Activated CD8-positive, alpha-beta T cell treated with anti-CD3 and anti-CD28 coated beads for 36 hours (primary cell): Measurements from ENCODE around the gene KRTAP10-11. TPM values are rescaled to one million over a fixed set of nuclear protein-coding genes. Genes with fewer than 3 reads are reported as not detected.
A peak's percentile ranks its signal among the peaks of the same experiment; 100 is the strongest.

Source experiments
- ATAC-seq: fragments of 200-7000 bp; cut with Tn5 transposase; one replicate; pipeline ENCODE4 v1.10.0; 2021; ENCODE audit warnings: mild to moderate bottlenecking, moderate library complexity
- CTCF ChIA-PET: fragments of 350-600 bp; sonication (Branson Sonifier 250); formaldehyde crosslinking; loops from one replicate; lab custom pipeline; 2021; ENCODE audit warnings: antibody characterized with exemption; lab: Charles Lee
- POLR2A ChIA-PET: fragments of 350-600 bp; sonication (Branson Sonifier 250); formaldehyde crosslinking; loops from one replicate; lab custom pipeline; 2021; ENCODE audit warnings: antibody characterized with exemption; lab: Charles Lee
- DNase-seq: peaks from one replicate; pipeline ENCODE4 v3.0.0-alpha.2; 2020
- H3K27ac Mint-ChIP-seq: one replicate; pipeline ENCODE4 v1.8.0; 2021; ENCODE audit warnings: mild to moderate bottlenecking, mixed read lengths
- H3K27me3 Mint-ChIP-seq: one replicate; pipeline ENCODE4 v1.8.0; 2021; ENCODE audit warnings: mixed read lengths
- H3K36me3 Mint-ChIP-seq: one replicate; pipeline ENCODE4 v1.8.0; 2021; ENCODE audit warnings: low read depth, mixed read lengths
- H3K4me1 Mint-ChIP-seq: one replicate; pipeline ENCODE4 v1.8.0; 2021; ENCODE audit warnings: low read depth, mixed read lengths
- H3K4me3 Mint-ChIP-seq: one replicate; pipeline ENCODE4 v1.8.0; 2021; ENCODE audit warnings: mild to moderate bottlenecking, moderate library complexity, mixed read lengths
- H3K9me3 Mint-ChIP-seq: one replicate; pipeline ENCODE4 v1.8.0; 2021; ENCODE audit warnings: mixed read lengths
- intact Hi-C: fragments of 100-400 bp; cut with micrococcal nuclease; formaldehyde crosslinking; loops from one replicate; pipeline ENCODE4 v1.10.0; 2022
- total RNA-seq, 2 experiments: library from RNA; stranded (reverse); gene quantifications; one replicate each; pipeline ENCODE4 v1.2.3, GENCODE V29; 2021
- TF ChIP-seq, protein P1 (sequence below): fragments of 200-600 bp; IDR thresholded peaks from one replicate; pipeline ENCODE4 v1.8.0; 2022; ENCODE audit warnings: antibody characterized with exemption, mild to moderate bottlenecking

The KRTAP10-11 gene
- total RNA-seq, 2 experiments from 2014 or later, result not detected

DNA sequence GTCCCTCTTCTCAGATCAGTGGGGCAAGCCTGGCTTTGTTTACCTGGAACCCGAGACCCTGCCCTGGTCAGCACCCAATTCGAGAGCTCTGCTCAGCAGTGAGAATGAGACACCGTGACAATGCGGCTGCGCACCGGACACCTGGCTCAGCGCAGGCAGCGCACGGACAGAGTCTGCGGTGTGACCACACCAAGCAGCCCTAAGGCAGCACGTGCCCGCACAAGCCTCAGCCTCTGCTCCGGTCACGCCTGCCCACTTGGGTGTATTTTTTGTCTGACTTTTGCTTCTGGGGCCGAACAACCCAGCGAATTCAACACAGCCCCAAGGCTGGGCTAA is 29.7 kb upstream of the KRTAP10-11 start:
- CTCF ChIA-PET, result no interaction called here
- POLR2A ChIA-PET, result interaction anchor here (0.6 kb wide), 1 partner anchor 307 kb away, joined by 3 read pairs; no protein-coding TSS in a partner anchor

DNA sequence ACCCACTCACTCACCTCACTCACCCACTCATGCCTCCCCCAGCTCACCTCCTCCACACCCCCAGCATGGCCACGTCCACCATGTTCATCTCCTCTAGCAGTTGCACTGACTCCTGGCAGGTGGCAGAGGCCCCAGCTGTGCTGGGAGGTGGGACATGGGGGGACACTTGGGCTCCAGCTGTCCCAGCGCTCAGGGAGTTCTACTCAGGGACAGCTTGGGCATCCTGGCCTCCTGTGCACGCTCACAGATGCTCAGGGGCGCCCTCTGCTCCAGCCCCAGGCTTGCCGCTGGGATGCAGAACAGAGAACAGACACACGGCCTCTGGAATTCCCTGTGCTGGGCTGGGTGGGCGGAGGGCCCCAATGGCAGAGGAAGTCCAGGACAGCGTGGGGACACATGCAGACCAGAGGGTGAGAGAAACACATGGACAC is 29.1 kb upstream of the KRTAP10-11 start:
- intact Hi-C loops, result no loop called here
- CTCF ChIA-PET, result no interaction called here
- TF ChIP-seq, protein P1, sequence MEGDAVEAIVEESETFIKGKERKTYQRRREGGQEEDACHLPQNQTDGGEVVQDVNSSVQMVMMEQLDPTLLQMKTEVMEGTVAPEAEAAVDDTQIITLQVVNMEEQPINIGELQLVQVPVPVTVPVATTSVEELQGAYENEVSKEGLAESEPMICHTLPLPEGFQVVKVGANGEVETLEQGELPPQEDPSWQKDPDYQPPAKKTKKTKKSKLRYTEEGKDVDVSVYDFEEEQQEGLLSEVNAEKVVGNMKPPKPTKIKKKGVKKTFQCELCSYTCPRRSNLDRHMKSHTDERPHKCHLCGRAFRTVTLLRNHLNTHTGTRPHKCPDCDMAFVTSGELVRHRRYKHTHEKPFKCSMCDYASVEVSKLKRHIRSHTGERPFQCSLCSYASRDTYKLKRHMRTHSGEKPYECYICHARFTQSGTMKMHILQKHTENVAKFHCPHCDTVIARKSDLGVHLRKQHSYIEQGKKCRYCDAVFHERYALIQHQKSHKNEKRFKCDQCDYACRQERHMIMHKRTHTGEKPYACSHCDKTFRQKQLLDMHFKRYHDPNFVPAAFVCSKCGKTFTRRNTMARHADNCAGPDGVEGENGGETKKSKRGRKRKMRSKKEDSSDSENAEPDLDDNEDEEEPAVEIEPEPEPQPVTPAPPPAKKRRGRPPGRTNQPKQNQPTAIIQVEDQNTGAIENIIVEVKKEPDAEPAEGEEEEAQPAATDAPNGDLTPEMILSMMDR, result no peak
- Mint-ChIP-seq H3K4me3 (no peak overlapping the region), H3K9me3 (peaks cover 28% of the 10 kb centered on the region), H3K27me3 (no peaks in the 10 kb centered on the region), H3K4me1 (peaks cover 41% of the 10 kb centered on the region), H3K36me3 (peaks cover 20% of the 10 kb centered on the region), H3K27ac (no peak overlapping the region)
- DNase-seq (no peak), ATAC-seq (no peak)
- POLR2A ChIA-PET, result no interaction called here

More for the DNA sequence above, 29.7 kb upstream of the KRTAP10-11 start:
- intact Hi-C loops, result no loop called here
- H3K27ac Mint-ChIP-seq, result no peak overlapping the region
- TF ChIP-seq, protein P1, result no peak
- peaks cover 26% of the 10 kb centered on the region for H3K9me3 Mint-ChIP-seq
- peaks cover 41% of the 10 kb centered on the region for H3K4me1 Mint-ChIP-seq
- no peaks in the 10 kb centered on the region for H3K27me3 Mint-ChIP-seq
- no peak overlapping the region for H3K4me3 Mint-ChIP-seq
- peaks cover 20% of the 10 kb centered on the region for H3K36me3 Mint-ChIP-seq
- ATAC-seq, result no peak
- DNase-seq, result no peak

DNA sequence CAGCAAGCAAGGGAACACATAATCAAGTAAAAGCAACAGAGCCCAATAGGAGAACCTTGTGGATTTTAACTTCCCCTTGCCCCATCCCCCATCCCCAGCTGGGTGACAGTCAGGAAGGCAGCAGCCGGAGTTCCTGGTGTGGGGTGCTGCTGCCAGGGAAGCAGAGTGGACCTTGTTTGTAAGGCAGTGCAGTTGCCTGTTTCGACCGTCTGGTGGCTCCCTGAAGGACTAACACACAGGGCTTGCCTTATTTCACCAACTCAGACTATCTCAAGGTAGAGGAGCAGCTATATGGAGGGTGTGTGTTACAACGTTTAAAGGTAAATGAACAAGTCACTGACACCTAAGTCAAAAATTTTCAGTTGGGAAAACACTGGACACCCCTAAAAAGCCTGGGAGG is 27.7 kb upstream of the KRTAP10-11 start:
- DNase-seq (peak; percentile 24), ATAC-seq (peak; percentile 55)
- intact Hi-C loops, result no loop called here
- POLR2A ChIA-PET, result interaction anchor here (0.6 to 1.1 kb wide), 2 partner anchors 12 to 127 kb away, joined by 3 to 4 read pairs; no protein-coding TSS in a partner anchor
- H3K27me3 Mint-ChIP-seq, result no peaks in the 10 kb centered on the region
- CTCF ChIA-PET, result interaction anchor here (1.0 to 2.0 kb wide), 6 partner anchors 27 to 124 kb away, joined by 3 to 8 read pairs (median 4); no protein-coding TSS in a partner anchor
- H3K9me3 Mint-ChIP-seq, result peaks cover 41% of the 10 kb centered on the region
- TF ChIP-seq, protein P1, result no peak
- H3K27ac Mint-ChIP-seq, result peak overlapping the region; percentile 81
- peaks cover 41% of the 10 kb centered on the region for H3K4me1 Mint-ChIP-seq
- H3K4me3 Mint-ChIP-seq, result peak overlapping the region; percentile 13
- H3K36me3 Mint-ChIP-seq, result peaks cover 27% of the 10 kb centered on the region

DNA sequence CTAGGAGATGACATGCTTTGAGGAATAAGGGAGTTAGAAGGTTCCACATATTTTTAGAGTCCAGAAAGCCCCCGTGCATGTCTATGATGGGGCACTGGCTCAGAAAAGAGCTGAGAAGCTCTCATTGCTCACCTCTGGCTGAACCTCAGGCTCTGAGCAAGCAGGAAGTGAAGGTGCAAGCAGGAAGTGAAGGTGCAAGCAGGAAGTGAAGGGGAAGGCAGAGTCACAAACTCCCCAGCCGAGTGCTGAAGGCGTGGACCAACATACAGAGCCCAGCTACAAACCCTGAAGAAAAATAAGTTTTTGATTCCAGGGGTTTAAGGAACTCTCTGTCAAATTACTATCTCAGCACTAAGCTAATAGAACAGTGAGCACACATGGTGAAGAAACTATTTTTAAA is 27.3 kb upstream of the KRTAP10-11 start:
- intact Hi-C loops, result no loop called here
- Mint-ChIP-seq H3K4me1 (peaks cover 41% of the 10 kb centered on the region), H3K4me3 (peak overlapping the region; percentile 13), H3K27me3 (no peaks in the 10 kb centered on the region), H3K27ac (peak overlapping the region; percentile 81), H3K9me3 (peaks cover 45% of the 10 kb centered on the region), H3K36me3 (peaks cover 28% of the 10 kb centered on the region)
- CTCF ChIA-PET, result interaction anchor here (0.7 to 2.0 kb wide), 7 partner anchors 26 to 123 kb away, joined by 3 to 8 read pairs (median 4); no protein-coding TSS in a partner anchor
- TF ChIP-seq, protein P1, result no peak
- ATAC-seq, result peak; percentile 97
- POLR2A ChIA-PET, result interaction anchor here (0.6 to 1.1 kb wide), 3 partner anchors 12 to 462 kb away, joined by 3 to 4 read pairs (median 3); no protein-coding TSS in a partner anchor
- DNase-seq, result peak; percentile 70

DNA sequence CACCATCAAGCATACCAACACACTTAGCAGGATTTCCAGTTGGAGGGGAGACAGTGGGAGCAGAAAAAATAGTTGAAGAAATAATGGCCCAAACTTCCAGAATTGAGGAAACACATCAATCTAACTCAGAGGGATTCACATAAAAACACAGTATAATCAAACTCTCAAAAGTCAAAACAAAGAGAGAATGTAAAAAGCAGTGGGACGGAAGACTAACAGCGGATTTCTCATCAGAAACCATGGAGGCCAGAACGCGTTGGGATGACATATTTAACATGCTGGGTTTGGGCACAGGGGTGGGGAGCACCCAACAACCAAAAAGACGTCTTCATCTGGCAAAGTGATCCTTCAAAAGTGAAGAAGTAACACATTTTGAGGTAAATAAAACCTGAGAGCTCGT is 26.3 kb upstream of the KRTAP10-11 start:
- Mint-ChIP-seq H3K36me3 (peaks cover 32% of the 10 kb centered on the region), H3K4me3 (no peak overlapping the region), H3K4me1 (peaks cover 41% of the 10 kb centered on the region), H3K27ac (peak overlapping the region; percentile 81), H3K9me3 (peaks cover 55% of the 10 kb centered on the region), H3K27me3 (no peaks in the 10 kb centered on the region)
- CTCF ChIA-PET, result interaction anchor here (0.7 to 1.4 kb wide), 4 partner anchors 37 to 108 kb away, joined by 3 to 4 read pairs (median 3); partner anchors contain the start of gene KRTAP12-2
- no peak for ATAC-seq
- intact Hi-C loops, result no loop called here
- no peak for DNase-seq
- POLR2A ChIA-PET, result interaction anchor here (0.7 kb wide), 1 partner anchor 27 kb away, joined by 3 read pairs; no protein-coding TSS in a partner anchor
- TF ChIP-seq, protein P1, result no peak
